ACC112 (cell line): ENCODE measurements around the gene TGIF1.
"Not testable (repeated sequence)": the region's sequence is repeated elsewhere in the genome, so short reads cannot be mapped to it uniquely, and the experiment has no call there.

Experiments
- H2AFZ ChIP-seq: fragments of 200-600 bp; sonication (generic); one replicate; pipeline ENCODE4 v1.6.0; 2017; ENCODE audit warnings: antibody characterized with exemption, low read length; ENCODE audit not compliant: unreplicated experiment
- H3K27ac ChIP-seq: fragments of 200-600 bp; sonication (generic); 2 replicates; pipeline ENCODE4 v1.5.1; 2014; ENCODE audit warnings: low read depth, mild to moderate bottlenecking, antibody characterized with exemption, low read length, moderate library complexity
- H3K27me3 ChIP-seq: fragments of 200-600 bp; sonication (generic); 2 replicates; pipeline ENCODE4 v1.6.1; 2014; ENCODE audit warnings: mild to moderate bottlenecking, antibody characterized with exemption, low read length, moderate library complexity, mixed read lengths; ENCODE audit not compliant: insufficient read depth
- H3K36me3 ChIP-seq: fragments of 200-600 bp; sonication (generic); 2 replicates; pipeline ENCODE4 v1.6.1; 2016; ENCODE audit warnings: mild to moderate bottlenecking, antibody characterized with exemption, low read length, moderate library complexity, mixed read lengths; ENCODE audit not compliant: insufficient read depth
- H3K4me1 ChIP-seq: fragments of 200-600 bp; sonication (generic); one replicate; pipeline ENCODE4 v1.6.1; 2016; ENCODE audit warnings: low read length, mixed read lengths; ENCODE audit not compliant: insufficient read depth, unreplicated experiment, control insufficient read depth
- H3K4me3 ChIP-seq: fragments of 200-600 bp; sonication (generic); 2 replicates; pipeline ENCODE4 v1.5.1; 2014; ENCODE audit warnings: mild to moderate bottlenecking, low read depth, low read length
- H3K79me2 ChIP-seq: fragments of 200-600 bp; sonication (generic); one replicate; pipeline ENCODE4 v1.6.0; 2016; ENCODE audit warnings: low read length; ENCODE audit not compliant: control insufficient read depth, unreplicated experiment, insufficient read depth

TGIF1 gene

GRCh38 chr18:3468066-3468705 lies 18.2 kb downstream of the TGIF1 start:
- Histone ChIP-seq H3K4me1 (peaks cover 13% of the 10 kb centered on the region), H3K36me3 (no peaks in the 10 kb centered on the region), H3K4me3 (no peak overlapping the region), H3K79me2 (no peaks in the 10 kb centered on the region), H3K27ac (no peak overlapping the region), H3K27me3 (no peaks in the 10 kb centered on the region), H2AFZ (no peak overlapping the region)

GRCh38 chr18:3468833-3469232 lies 18.9 kb downstream of the TGIF1 start:
- H3K36me3 ChIP-seq: no peaks in the 10 kb centered on the region
- peaks cover 13% of the 10 kb centered on the region for H3K4me1 ChIP-seq
- H3K27ac ChIP-seq: no peak overlapping the region
- H3K27me3 ChIP-seq: no peaks in the 10 kb centered on the region
- no peak overlapping the region for H2AFZ ChIP-seq
- H3K79me2 ChIP-seq: no peaks in the 10 kb centered on the region
- H3K4me3 ChIP-seq: no peak overlapping the region

GRCh38 chr18:3471141-3471648 lies 21.2 kb downstream of the TGIF1 start:
- no peaks in the 10 kb centered on the region for H3K27me3 ChIP-seq

GRCh38 chr18:3472121-3472520 lies 22.1 kb downstream of the TGIF1 start:
- H3K36me3 ChIP-seq, H3K27me3 ChIP-seq, H3K27ac ChIP-seq, H2AFZ ChIP-seq, H3K79me2 ChIP-seq, H3K4me3 ChIP-seq, H3K4me1 ChIP-seq: not testable (repeated sequence)

More at GRCh38 chr18:3471141-3471648, 21.2 kb downstream of the TGIF1 start:
- Histone ChIP-seq H3K4me3 (no peak overlapping the region), H3K4me1 (peaks cover 10% of the 10 kb centered on the region), H3K27ac (no peak overlapping the region), H3K36me3 (no peaks in the 10 kb centered on the region), H3K79me2 (no peaks in the 10 kb centered on the region), H2AFZ (no peak overlapping the region)

GRCh38 chr18:3472681-3473544 lies 22.9 kb downstream of the TGIF1 start:
- H3K27me3 ChIP-seq: no peaks in the 10 kb centered on the region
- H2AFZ ChIP-seq: no peak overlapping the region
- no peaks in the 10 kb centered on the region for H3K79me2 ChIP-seq
- H3K4me3 ChIP-seq: no peak overlapping the region
- H3K27ac ChIP-seq: no peak overlapping the region
- H3K4me1 ChIP-seq: no peaks in the 10 kb centered on the region
- H3K36me3 ChIP-seq: no peaks in the 10 kb centered on the region

GRCh38 chr18:3478262-3478978 lies 28.4 kb downstream of the TGIF1 start:
- Histone ChIP-seq H2AFZ (no peak overlapping the region), H3K79me2 (no peaks in the 10 kb centered on the region), H3K36me3 (no peaks in the 10 kb centered on the region), H3K4me3 (no peak overlapping the region), H3K4me1 (no peaks in the 10 kb centered on the region), H3K27me3 (no peaks in the 10 kb centered on the region), H3K27ac (no peak overlapping the region)

- H3K36me3 ChIP-seq: no peaks in the 10 kb centered on the region
- H2AFZ ChIP-seq: no peak overlapping the region
- H3K27me3 ChIP-seq: no peaks in the 10 kb centered on the region
- no peak overlapping the region for H3K27ac ChIP-seq
- H3K4me1 ChIP-seq: no peaks in the 10 kb centered on the region
- no peaks in the 10 kb centered on the region for H3K79me2 ChIP-seq
- H3K4me3 ChIP-seq: no peak overlapping the region
These were observed 30.1 kb downstream of the TGIF1 start for GRCh38 chr18:3479978-3480509.

- Histone ChIP-seq H2AFZ (no peak overlapping the region), H3K27ac (no peak overlapping the region), H3K36me3 (no peaks in the 10 kb centered on the region), H3K79me2 (no peaks in the 10 kb centered on the region), H3K27me3 (no peaks in the 10 kb centered on the region), H3K4me3 (no peak overlapping the region), H3K4me1 (no peaks in the 10 kb centered on the region)
These were observed 31.0 kb downstream of the TGIF1 start for GRCh38 chr18:3480827-3481573.

- no peak overlapping the region for H3K27ac ChIP-seq
- no peaks in the 10 kb centered on the region for H3K36me3 ChIP-seq
- no peak overlapping the region for H3K4me3 ChIP-seq
- H3K4me1 ChIP-seq: no peaks in the 10 kb centered on the region
- H2AFZ ChIP-seq: no peak overlapping the region
- no peaks in the 10 kb centered on the region for H3K79me2 ChIP-seq
- no peaks in the 10 kb centered on the region for H3K27me3 ChIP-seq
These were observed 31.8 kb downstream of the TGIF1 start for GRCh38 chr18:3481696-3482210.

GRCh38 chr18:3482258-3482657 lies 32.3 kb downstream of the TGIF1 start:
- no peaks in the 10 kb centered on the region for H3K36me3 ChIP-seq
- H2AFZ ChIP-seq: no peak overlapping the region
- H3K79me2 ChIP-seq: no peaks in the 10 kb centered on the region
- H3K27me3 ChIP-seq: no peaks in the 10 kb centered on the region
- no peak overlapping the region for H3K4me3 ChIP-seq
- no peaks in the 10 kb centered on the region for H3K4me1 ChIP-seq
- no peak overlapping the region for H3K27ac ChIP-seq
